ENCODE results near the gene RRBP1.
"Not testable (repeated sequence)": the region's sequence is repeated elsewhere in the genome, so short reads cannot be mapped to it uniquely, and the experiment has no call there.

Gene RRBP1

GRCh38 chr20:17710379-17711266 lies 28.6 kb upstream of the RRBP1 start:
- no peak for DNase-seq (ENCODE audit: low read depth, low spot score)
- H3K27ac ChIP-seq = no peak overlapping the region

- no peak for DNase-seq (ENCODE audit: low read depth, low spot score)
Measured at GRCh38 chr20:17709361-17710293, 27.6 kb upstream of the RRBP1 start.

GRCh38 chr20:17708675-17709360 lies 26.8 kb upstream of the RRBP1 start:
- DNase-seq (ENCODE audit: low read depth, low spot score) = no peak
- H3K27ac ChIP-seq = no peak overlapping the region

More at GRCh38 chr20:17709361-17710293, 27.6 kb upstream of the RRBP1 start:
- no peak overlapping the region for H3K27ac ChIP-seq

GRCh38 chr20:17707951-17708350 lies 25.9 kb upstream of the RRBP1 start:
- H3K27ac ChIP-seq; DNase-seq (ENCODE audit: low read depth, low spot score): not testable (repeated sequence)

GRCh38 chr20:17706632-17707031 lies 24.6 kb upstream of the RRBP1 start:
- no peak overlapping the region for H3K27ac ChIP-seq
- DNase-seq (ENCODE audit: low read depth, low spot score) = no peak

GRCh38 chr20:17705916-17706315 lies 23.9 kb upstream of the RRBP1 start:
- no peak for DNase-seq (ENCODE audit: low read depth, low spot score)

GRCh38 chr20:17704589-17705317 lies 22.7 kb upstream of the RRBP1 start:
- no peak overlapping the region for H3K27ac ChIP-seq
- DNase-seq (ENCODE audit: low read depth, low spot score) = no peak

More at GRCh38 chr20:17705916-17706315, 23.9 kb upstream of the RRBP1 start:
- no peak overlapping the region for H3K27ac ChIP-seq

GRCh38 chr20:17701826-17702225 lies 19.8 kb upstream of the RRBP1 start:
- DNase-seq (ENCODE audit: low read depth, low spot score) = no peak
- no peak overlapping the region for H3K27ac ChIP-seq

- no peak for DNase-seq (ENCODE audit: low read depth, low spot score)
- H3K27ac ChIP-seq = no peak overlapping the region
Measured at GRCh38 chr20:17700637-17701036, 18.6 kb upstream of the RRBP1 start.

- no peak for DNase-seq (ENCODE audit: low read depth, low spot score)
- no peak within 1 kb of the TSS for H3K27ac ChIP-seq
Measured at GRCh38 chr20:17699931-17700351, 17.9 kb upstream of the RRBP1 start, which contains the start of gene BANF2. BANF2 (plus strand) TSS chr20:17699966; CDS start chr20:17725026, 25,060 bp downstream.

- no peak overlapping the region for H3K27ac ChIP-seq
- no peak for DNase-seq (ENCODE audit: low read depth, low spot score)
Measured at GRCh38 chr20:17698384-17698783, 16.3 kb upstream of the RRBP1 start.

GRCh38 chr20:17697171-17697570 lies 15.1 kb upstream of the RRBP1 start:
- H3K27ac ChIP-seq = no peak overlapping the region
- DNase-seq (ENCODE audit: low read depth, low spot score) = no peak

- no peak for DNase-seq (ENCODE audit: low read depth, low spot score)
- H3K27ac ChIP-seq = no peak overlapping the region
Measured at GRCh38 chr20:17696287-17696686, 14.2 kb upstream of the RRBP1 start.

GRCh38 chr20:17694767-17695166 lies 12.7 kb upstream of the RRBP1 start:
- no peak overlapping the region for H3K27ac ChIP-seq
- no peak for DNase-seq (ENCODE audit: low read depth, low spot score)

GRCh38 chr20:17693444-17694001 lies 11.5 kb upstream of the RRBP1 start:
- DNase-seq (ENCODE audit: low read depth, low spot score) = no peak
- no peak overlapping the region for H3K27ac ChIP-seq

- no peak overlapping the region for H3K27ac ChIP-seq
- no peak for DNase-seq (ENCODE audit: low read depth, low spot score)
Measured at GRCh38 chr20:17691758-17692157, 9.7 kb upstream of the RRBP1 start.

- DNase-seq (ENCODE audit: low read depth, low spot score) = no peak
- H3K27ac ChIP-seq = no peak overlapping the region
Measured at GRCh38 chr20:17690144-17690543, 8.1 kb upstream of the RRBP1 start.

- no peak for DNase-seq (ENCODE audit: low read depth, low spot score)
Measured at GRCh38 chr20:17688965-17689364, 6.9 kb upstream of the RRBP1 start.

GRCh38 chr20:17687800-17688199 lies 5.8 kb upstream of the RRBP1 start:
- DNase-seq (ENCODE audit: low read depth, low spot score) = no peak
- H3K27ac ChIP-seq = no peak overlapping the region

More at GRCh38 chr20:17688965-17689364, 6.9 kb upstream of the RRBP1 start:
- H3K27ac ChIP-seq = no peak overlapping the region
